Right kidney (tissue), 1 donor: Measurements from ENCODE around the gene RAB3GAP2.
"Not testable (repeated sequence)": the region's sequence is repeated elsewhere in the genome, so short reads cannot be mapped to it uniquely, and the experiment has no call there.

Experiments used
- DNase-seq: peaks from one replicate; pipeline ENCODE4 v3.0.0-alpha.2; 2016

Gene RAB3GAP2

DNA sequence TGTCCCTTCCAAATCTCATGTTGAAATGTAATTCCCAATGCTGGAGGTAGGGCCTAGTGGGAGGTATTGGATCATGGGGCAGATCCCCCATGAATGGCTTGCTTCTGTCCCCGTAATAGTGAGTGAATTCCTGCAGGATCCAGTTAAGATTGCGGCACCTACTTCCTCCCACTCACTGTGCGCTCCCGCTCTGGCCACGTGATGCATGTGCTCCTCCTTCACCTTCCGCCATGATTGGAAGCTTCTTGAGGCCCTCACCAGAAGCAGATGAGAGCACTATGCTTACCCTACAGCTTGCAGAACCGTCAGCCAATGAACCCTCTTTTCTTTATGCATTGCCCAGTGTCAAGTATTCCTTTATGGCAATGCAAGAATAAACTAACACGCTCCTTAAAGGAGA is 14.9 kb upstream of the RAB3GAP2 start:
- no peak for DNase-seq

DNA sequence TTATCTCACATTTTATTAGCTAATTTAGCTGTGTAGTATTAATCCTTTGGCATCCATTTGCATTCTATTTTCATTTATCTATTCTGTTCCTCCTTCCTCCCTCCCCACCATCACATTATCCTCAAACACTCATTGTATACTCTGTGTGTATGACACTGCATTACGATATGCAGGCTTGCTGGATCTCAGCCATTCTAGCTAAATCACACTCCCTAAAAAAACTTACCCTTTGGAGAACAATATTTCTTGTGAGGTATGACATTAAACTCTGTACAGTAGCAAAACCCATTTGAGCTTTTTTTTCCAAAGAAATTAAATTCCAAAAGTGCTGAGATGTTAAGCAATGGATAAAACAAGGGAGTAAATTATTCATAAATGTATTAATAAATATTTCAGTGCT is 11.4 kb upstream of the RAB3GAP2 start:
- DNase-seq: no peak

DNA sequence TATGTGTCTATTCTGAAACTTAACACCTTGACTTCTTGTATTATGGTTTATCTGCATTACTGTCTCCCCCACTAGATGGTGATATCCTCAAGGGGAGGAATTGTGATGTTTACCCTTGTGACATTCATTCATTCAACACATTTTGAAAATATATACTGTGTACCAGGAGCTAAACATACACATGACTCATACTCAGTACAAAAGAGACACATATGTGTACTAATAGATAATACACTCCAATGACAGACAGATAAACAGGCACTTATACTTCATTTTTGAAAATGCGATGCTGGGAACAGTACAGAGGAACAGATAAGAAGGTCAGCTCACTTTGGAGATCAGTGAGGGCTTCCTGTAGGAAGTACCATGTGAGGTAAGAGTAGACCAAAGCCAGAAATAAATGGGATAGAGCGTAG is 8.9 kb upstream of the RAB3GAP2 start:
- no peak for DNase-seq

DNA sequence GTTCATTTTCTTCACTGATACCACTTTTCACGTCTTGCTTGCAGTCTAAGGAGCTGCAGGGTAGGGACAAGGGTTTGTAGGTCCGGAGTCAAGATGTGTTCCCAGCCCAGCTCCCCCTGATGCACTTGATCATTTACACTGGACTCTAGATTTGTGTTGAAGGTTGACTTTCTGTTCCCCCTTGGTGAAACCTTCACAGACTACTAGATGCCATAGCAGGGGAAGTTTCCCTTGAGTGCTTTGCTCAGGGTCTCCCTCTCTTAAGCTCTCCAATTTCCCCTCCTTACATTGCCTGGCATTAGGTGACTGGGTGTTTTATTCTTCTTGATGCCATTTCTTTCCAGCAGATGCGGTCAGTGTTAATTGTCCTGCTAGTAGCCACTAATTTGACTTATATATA is 8.0 kb upstream of the RAB3GAP2 start:
- no peak for DNase-seq

DNA sequence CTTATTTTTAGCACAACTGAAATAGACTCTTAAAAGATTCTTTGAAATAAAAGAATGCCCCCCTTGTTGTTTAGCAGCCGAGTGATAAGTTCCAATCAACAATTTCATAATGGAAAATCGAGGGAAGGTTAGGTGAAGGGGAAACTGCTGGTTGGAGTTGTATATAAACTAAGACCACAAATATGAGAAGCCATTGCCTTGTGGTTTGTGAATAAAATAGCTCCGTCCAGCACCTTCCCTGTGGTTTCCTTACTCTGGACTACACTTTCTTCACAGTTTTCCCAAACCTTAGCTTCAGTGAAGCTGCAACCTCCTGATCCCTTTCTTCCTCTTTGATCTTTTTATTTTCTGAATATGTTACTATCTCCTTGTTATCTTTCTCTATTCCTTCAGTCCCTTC is 6.7 kb upstream of the RAB3GAP2 start:
- DNase-seq: no peak

DNA sequence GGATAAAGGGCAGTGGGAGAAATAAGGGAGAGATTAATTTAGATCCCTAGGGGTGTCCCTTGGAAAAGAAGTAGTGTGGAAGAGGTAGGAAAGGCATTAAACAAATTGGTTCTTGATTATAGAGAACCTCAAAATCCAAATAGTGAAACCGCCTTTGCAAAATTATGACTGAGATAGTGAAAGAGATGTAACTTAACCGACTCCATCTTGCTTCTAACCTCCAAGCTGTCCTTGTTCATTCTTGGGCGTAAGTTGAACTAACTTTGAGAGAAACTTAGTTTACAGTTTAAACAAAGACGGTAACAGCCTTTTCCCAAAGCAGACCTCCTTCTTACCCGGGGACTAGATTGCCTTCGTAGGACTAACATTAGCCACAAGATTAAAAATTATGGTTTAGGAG is 3.2 kb upstream of the RAB3GAP2 start:
- no peak for DNase-seq

DNA sequence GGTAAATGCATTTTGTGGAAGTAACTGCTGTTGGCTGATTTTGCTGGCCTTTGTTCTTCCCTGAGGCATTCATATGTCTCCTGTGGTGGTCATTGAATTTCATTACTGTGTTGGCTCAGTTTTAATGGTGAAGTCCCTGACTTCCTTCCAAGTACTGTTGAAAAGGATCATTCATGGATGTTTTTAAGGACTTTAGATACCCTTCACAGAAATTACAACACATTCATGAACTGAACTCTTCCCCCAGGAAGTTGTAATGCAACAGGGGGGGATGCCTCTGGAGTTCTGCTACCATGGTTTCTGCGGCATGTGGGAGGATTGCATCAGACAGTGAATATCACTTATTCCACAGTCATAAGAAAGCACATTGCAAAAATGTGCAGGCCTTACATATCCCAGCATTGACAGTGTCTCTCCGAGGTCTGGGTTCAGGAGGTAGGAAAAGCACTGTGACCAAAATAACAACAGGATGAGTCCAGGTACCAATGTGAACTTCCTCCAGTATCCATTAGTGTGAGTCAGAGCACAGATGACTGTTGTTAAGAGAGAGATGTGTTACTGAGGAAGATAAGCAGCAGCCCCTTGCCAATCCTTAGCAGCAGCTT is 2.1 kb upstream of the RAB3GAP2 start:
- DNase-seq: no peak

DNA sequence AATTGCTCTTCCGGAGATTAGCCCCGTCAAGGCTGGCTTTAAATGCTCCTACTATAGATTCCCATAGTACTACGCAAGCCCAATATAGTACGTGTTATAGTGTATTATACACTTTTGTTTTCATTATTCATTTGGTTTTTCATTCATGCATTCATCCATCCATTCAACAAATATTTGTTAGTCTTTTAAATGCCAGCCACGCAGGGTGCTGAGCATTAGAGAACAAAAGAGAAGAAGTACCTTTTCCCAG is 513 bp upstream of the RAB3GAP2 start:
- DNase-seq: no peak

DNA sequence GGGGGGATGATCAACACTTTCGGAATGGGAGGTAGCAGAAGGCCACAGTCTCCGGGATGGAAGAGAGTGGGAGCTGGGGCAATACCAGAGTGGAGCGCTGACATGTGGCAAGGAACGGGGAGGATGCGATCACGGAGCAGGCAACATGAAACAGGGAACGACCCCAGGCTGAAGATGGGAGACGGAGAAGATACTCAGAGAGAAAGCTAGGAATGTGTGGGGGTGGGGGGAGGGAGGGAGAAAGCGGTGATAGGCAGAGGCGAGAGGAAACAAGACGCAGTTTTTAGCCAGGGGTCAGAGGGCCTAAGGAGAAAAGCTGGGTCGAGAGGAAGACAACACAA is 577 bp downstream of the RAB3GAP2 start:
- DNase-seq: no peak

DNA sequence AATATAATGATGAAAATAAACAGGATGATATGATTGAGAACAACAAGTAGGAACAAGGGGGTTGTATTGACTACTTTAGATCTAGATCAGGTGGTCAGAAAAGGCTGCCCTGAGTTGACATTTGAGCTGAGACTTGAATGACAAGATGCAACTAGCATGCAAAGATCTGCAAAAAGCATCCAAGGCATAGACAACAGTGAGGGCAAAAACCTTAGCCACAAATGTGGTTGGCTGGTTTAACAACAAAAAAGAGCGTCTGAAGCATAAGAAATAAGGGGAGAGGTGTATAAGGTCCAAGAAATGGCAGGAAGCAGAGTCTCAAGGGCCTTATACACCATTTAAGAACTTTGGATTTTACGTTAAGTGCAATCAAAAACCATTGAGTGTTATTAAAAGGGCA is 3.2 kb downstream of the RAB3GAP2 start:
- no peak for DNase-seq

DNA sequence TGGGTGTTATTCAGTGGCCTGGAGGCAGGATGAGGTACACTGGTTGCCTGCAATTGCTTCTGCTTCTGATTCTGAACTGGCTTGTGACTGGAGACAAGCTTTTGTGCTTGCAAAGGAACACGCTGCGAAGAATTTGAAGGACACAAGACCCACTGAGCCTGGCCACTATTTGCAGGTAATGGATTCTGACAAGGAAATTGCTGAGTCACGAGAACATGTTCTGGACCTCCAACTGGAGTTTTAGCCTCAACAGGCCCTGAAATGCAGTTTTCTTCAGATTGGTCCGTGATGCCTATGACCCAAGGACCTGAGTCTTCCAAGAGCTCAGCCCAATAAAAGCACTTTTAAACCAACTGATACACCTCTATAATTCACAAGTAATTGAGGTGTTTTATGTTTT is 4.6 kb downstream of the RAB3GAP2 start:
- no peak for DNase-seq

DNA sequence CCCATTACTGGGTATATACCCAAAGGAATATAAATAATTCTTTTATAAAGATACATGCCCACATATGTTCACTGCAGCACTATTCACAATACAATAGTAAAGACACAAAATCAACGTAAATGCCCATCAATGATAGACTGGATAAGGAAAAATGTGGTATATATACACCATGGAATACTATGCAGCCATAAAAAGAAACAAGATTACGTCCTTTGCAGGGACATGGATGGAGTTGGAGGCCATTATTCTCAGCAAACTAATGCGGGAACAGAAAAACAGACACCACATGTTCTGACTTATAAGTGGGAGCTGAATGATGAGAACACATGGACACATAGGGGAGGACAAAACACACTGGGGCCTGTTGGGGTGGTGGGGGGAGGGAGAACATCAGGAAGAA is 12.0 kb downstream of the RAB3GAP2 start:
- DNase-seq: not testable (repeated sequence)

DNA sequence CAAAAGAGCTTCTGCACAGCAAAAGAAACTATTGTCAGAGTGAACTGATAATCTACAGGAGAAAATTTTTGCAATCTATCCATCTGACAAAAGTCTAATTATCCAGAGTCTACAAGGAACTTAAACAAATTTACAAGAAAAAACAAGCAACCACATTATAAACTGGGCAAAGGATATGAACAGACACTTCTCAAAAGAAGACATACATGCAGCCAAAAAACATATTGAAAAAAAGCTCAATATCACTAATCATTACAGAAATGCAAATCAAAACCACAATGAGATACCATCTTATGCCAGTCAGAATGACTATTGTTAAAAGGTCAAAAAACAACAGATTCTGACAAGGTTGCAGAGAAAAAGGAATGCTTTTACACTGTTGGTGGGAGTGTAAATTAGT is 12.5 kb downstream of the RAB3GAP2 start:
- DNase-seq: not testable (repeated sequence)

DNA sequence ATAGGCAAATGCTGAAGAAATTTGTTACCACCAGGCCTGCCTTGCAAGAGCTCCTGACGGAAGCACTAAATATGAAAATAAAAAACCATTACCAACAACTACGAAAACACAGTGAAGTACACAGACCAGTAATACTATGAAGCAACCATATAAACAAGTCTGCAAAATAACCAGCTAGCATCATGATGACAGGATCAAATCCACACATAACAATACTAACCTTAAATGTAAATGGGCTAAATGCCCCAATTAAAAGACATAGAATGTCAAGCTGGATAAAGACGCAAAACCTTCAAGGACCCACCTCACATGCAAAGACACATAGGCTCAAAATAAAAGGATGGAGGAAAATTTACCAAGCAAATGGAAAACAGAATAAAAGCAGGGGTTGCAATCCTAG is 16.1 kb downstream of the RAB3GAP2 start:
- not testable (repeated sequence) for DNase-seq

DNA sequence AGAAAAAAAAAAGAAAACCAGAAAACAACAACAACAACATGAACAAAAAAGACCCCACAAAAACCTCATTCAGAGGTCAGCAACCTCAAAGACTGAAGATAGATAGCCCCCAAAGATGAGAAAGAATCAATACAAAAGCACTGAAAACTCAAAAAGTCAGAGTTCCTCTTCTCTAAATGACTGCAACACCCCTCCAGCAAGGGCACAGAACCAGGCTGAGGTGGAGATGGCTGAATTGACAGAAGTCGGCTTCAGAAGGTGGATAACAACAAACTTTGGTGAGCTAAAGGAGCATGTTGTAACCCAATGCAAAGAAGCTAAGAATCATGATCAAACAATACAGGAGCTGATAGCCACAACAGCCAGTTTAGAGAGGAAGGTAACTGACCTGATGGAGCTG is 17.0 kb downstream of the RAB3GAP2 start:
- no peak for DNase-seq

DNA sequence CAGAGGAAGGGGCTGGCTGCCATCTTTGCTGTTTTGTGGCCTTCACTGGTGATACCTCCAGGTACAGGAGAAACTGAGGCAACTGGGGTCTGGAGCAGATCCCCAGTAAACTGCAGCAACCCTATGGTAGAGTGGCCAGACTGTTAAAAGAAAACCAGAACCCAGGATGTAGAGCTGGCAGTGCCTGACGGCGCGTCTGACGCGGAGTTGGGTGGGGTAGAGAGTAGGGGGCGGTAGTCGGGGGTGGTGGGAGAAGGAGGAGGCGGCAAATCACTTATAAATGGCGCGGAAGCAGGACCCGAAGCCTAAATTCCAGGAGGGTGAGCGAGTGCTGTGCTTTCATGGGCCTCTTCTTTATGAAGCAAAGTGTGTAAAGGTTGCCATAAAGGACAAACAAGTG is 19.0 kb downstream of the RAB3GAP2 start:
- not testable (repeated sequence) for DNase-seq

DNA sequence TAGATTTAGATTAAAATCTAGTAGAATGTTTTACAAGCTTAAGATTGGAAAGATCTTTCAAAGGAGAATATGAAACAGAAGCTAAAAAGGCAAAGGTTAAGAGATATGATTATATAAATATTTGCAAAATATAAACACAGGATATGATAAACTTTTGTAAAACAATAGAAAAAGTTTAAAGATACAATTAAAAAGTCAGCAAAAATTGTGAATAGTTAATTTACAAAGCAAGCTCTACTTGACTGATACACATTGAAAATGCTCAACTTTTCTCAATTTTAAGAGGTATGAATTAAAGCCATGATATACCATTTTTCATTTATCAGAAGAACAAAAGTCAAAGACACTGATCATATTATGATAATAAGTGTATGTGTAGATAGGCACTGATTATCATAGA is 21.0 kb downstream of the RAB3GAP2 start:
- DNase-seq: no peak

DNA sequence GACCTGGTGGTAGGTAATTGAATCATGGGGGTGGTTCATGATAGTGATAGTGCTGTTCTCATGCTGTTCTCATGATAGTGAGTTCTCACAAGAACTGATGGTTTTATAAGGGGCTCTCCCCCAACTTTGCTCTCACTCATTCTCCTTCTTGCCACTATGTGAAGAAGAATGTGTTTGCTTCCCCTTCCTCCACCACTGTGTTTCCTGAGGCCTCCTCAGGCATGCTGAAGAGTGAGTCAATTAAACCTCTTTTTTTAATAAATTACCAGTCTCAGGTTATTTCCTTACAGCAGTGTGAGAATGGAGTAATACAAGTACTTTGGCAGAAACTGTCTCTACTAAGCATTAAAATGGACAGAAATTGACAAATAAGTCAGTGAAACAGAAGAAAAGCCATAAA is 21.6 kb downstream of the RAB3GAP2 start:
- no peak for DNase-seq

DNA sequence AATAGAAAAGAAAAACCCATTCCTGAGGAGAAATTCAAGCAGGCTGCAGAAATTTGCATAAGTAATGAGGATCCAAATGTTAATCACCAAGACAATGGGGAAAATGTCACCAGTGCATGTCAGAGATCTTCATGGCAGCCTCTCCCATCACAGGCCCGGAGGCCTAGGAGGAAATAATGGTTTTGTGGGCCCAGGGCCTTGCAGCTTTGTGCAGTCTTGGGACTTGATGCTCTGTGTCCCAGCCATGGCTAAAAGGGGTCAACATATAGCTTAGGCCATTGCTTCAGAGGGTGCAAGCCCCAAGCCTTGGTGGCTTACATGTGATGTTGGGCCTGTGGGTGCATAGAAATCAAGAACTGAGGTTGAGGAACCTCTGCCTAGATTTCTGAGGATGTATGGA is 22.7 kb downstream of the RAB3GAP2 start:
- no peak for DNase-seq

DNA sequence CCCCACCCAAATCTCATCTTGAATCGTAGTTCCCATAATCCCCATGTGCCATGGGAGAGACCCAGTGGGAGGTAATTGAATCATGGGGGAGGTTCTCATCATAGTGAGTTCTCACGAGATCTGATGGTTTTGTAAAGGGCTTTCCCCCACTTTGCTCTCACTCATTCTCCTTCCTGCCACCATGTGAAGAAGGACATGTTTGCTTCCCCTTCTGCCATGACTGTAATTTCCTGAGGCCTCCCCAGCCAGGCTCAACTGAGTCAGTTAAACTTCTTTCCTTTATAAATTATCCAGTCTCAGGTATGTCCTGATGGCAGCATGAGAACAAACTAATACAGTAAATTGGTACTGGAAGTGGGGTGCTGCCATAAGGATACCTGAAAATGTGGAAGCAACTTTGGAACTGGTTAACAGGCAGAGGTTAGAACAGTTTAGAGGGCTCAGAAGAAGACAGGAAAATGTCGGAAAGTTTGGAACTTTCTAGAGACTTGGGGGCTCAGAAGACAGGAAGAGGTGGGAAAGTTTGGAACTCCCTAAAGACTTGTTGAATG is 23.5 kb downstream of the RAB3GAP2 start:
- not testable (repeated sequence) for DNase-seq

DNA sequence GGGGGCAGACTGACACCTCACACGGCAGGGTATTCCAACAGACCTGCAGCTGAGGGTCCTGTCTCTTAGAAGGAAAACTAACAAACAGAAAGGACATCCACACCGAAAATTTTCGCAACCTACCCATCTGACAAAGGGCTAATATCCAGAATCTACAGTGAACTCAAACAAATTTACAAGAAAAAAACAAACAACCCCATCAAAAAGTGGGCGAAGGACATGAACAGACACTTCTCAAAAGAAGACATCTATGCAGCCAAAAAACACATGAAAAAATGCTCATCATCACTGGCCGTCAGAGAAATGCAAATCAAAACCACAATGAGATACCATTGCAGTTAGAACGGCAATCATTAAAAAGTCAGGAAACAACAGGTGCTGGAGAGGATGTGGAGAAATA is 26.4 kb downstream of the RAB3GAP2 start:
- not testable (repeated sequence) for DNase-seq

DNA sequence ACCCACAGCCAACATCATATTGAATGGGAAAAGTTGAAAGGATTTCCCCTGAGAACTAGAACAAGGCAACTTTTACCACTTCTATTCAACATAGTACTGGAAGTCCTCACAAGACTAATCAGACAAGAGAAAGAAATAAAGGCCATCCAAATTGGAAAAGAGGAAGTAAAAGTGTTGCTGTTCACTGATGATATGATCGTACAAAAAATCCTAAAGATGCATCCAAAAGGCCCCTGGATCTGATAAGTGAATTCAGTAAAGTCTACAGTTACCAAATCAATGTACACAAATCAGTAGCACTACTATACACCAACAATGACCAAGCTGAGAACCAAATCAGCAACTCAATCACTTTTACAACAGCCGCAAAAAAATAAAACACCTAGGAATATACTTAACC is 28.3 kb downstream of the RAB3GAP2 start:
- DNase-seq: no peak

DNA sequence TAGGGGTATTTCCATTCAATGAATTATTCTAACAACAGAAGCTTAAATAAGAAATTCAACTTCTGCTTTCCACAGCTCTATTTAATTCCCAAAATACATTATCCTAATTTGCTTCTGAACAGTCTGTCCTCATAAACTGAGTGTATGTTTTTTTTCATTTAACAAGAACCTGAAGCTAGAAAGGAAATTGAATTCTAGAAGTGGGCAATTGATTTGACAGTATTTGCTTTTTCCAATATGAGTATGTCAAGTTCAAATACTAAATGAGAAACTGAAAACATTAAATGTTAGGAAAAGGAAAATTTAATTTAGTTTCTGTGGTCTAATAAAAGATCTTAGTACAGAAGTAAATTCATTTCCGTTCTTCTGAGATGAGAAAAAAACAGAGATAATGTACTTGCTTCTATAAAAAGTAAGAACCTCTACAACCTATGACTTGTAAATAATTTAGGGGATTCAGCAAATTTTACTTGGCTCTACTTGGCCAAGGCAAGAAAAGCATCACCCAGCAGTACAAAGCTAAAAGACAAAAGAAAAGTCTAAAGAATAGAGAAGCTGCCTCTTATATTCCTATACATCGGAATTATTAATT is 31.1 kb downstream of the RAB3GAP2 start:
- no peak for DNase-seq

DNA sequence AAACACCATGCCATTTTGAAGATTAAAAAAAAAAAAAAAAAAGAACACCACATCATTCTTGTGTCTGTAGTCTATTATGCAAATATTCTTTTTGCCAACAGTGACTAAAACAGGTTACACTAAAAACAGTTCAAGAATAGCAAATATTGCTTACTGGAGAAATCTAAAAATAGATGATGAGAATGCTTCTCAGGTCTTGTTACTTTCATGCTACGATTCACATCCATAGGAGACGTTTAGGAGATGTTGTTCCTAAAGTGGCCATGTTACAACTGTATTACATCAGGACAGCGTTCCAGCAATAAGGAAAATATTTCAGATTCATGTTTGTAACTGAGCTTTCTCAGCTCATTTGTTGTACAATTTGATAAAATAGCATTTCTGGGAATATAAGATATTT is 32.3 kb downstream of the RAB3GAP2 start:
- no peak for DNase-seq

DNA sequence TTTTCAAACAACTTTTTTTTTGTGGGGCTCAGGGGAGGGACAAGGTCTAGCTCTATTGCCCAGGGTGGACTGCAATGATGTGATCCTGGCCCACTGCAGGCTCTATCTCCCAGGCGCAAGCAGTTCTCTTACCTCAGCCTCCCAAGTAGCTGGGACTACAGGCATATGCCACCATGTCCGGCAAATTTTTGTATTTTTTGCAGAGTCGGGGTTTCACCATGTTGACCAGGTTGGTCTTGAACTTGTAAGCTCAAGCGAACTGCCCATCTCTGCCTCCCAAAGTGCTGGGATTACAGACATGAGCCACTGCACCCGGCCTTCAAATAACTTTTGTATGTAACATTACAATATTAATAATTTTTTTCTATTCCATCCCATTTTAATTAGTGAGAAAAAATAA is 33.0 kb downstream of the RAB3GAP2 start:
- DNase-seq: no peak
